GM19025 (cell line): Measurements from ENCODE around the gene CYP4X1.
"Not testable (repeated sequence)": the region's sequence is repeated elsewhere in the genome, so short reads cannot be mapped to it uniquely, and the experiment has no call there.

Experiments
- ATAC-seq: cut with Tn5 transposase; IDR thresholded peaks from one replicate; pipeline ENCODE4 v1.9.1; 2021; ENCODE audit warnings: mild to moderate bottlenecking, low read depth, moderate library complexity; ENCODE audit not compliant: unreplicated experiment

Gene CYP4X1, protein sequence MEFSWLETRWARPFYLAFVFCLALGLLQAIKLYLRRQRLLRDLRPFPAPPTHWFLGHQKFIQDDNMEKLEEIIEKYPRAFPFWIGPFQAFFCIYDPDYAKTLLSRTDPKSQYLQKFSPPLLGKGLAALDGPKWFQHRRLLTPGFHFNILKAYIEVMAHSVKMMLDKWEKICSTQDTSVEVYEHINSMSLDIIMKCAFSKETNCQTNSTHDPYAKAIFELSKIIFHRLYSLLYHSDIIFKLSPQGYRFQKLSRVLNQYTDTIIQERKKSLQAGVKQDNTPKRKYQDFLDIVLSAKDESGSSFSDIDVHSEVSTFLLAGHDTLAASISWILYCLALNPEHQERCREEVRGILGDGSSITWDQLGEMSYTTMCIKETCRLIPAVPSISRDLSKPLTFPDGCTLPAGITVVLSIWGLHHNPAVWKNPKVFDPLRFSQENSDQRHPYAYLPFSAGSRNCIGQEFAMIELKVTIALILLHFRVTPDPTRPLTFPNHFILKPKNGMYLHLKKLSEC

DNA sequence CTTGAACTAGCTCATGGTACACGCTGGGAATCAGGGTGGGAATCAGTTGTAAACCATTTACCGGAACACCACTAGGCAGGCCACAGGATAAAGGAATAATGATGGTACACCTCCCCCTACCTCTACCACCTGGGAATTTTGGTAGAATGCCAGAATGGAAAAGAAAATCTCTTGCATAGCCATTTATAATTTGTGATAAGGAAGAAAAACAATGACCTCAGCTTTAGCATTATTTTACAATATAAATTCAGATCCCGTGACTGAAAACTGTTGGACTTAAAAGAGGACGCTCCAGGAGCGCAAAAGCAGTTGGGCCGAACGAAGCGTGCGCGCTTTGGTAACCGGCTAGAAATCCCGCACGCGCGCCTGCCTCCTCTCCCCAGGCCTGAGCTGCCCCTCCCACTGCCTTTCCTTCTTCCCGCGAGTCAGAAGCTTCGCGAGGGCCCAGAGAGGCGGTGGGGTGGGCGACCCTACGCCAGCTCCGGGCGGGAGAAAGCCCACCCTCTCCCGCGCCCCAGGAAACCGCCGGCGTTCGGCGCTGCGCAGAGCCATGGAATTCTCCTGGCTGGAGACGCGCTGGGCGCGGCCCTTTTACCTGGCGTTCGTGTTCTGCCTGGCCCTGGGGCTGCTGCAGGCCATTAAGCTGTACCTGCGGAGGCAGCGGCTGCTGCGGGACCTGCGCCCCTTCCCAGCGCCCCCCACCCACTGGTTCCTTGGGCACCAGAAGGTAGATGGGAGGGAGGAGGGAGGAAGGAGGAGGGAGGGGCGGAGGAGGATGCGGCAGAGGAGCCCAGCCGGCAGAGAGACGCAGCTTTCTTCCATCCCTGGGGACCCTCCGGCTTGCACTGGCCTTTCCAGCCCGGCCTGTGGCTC lies at the start of gene CYP4X1:
CYP4X1 (plus strand) TSS at position 402 of the 873 bp plus-strand sequence; CDS start at position 551, 149 bp downstream.
- no peak for ATAC-seq

DNA sequence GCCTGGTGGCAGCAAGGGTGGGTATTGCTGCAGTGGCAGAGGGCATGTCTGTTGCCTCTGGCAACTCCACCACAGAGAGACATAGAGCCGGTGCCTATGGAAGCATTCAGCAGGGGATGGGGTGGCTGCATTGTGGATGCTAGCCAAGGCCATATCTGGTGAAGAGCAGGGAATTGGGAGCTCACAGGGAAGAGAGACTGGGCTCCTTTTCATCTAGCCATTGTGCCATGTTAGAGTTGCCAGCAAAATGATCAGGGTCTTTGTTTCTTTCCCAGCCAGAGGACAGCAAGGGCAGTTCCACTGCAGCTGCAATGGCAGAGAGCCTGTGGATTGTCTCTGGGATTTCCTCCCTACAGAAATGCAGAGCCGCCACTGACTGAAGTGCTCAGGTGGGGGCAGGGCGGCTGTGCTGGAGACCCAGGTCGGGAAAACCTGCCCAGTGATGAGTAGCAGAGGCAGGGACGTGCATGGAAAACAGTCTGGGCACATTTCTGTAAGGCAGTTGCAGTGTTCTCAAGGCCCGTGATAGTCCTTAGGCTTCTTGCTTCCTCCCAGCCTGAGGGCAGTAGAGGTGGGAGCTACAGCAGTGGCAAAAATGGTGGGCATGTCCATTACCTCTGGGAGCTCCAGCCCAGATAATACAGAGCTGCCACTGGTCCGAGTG lies 40.2 kb upstream of the CYP4X1 start:
- no peak for ATAC-seq

DNA sequence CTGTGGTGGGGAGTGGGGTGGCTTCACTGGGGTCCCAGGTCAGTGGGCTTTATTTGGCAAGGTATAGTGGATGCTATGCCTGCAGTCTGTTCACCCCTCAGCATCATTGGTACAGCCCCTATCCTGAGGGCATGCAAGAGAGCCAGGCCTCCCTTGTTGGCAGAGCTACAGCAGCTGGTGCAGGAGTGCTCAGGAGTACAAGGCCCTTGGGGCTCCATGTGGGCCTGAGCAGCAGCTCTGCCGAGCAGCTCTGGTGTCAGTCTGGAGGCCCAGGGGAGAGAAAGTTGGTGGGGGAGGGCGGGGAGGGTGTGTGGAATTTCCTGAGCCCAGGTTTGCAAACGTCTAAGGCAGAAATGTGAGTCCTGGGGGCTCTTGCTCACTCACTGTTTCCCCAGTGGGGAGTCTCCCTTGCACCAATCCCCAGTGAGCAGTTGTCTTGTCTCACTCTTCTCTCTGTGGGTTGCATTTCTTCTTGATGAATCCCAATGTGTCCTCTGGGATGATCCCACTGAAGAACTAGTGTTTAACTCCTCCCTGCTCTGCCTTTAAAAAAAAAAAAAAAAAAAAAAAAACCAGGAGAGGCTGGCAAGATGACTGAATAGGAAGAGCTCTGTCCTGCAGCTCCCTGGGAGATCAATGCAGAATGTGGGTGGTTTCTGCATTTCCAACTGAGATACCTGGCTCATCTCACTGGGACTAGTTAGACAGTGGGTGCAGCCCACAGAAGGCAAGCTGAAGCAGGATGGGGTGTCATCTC lies 39.5 kb upstream of the CYP4X1 start:
- ATAC-seq = no peak

DNA sequence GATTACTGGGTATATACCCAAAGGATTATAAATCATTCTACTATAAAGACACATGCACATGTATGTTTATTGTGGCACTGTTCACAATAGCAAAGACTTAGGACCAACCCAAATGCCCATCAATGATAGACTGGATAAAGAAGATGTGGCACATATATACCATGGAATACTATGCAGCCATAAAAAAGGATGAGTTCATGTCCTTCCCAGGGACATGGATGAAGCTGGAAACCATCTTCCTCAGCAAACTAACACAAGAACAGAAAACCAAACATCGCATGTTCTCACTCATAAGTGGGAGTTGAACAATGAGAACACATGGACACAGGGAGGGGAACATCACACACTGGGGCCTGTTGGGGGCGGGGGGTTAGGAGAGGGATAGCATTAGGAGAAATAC lies 32.9 kb upstream of the CYP4X1 start:
- not testable (repeated sequence) for ATAC-seq

DNA sequence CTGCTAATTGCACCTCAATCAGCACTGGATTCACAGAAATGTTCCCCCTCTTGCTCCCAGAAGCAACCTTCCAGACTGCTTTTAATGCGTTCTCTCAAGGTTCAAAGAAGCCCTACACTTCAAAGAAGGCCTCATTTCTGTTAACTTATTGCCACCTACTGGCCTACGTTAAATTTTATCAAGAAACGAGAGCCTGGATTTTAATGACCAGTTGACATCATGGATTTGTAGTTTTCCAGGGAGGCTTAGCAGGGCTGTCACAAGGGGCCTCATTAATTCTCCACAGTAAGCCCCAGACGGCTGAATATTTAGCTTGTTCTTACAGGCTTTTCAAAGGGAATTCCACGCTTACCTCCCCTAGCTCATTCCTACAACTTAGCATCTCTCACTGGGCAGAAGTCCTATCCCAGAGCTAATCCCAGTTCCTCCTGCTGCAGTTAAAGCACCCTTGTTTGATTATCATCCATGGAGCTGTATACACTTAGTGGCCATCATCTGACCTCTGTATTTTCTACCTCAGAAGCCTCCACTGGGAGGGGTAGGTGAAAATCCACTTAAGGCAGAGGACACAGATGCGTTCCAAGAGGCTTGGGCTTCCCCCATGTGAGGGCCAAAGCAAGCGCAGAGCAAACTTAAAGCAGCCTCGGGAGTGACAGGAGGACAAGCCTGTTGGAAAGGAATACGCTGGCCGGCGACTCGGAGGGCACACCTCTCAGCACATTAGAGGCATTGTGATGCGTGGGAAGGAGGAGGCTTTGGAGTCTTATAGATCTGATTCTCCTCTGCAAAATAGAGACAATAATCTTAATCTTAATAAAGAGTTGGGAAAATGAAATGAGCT lies 32.2 kb upstream of the CYP4X1 start:
- ATAC-seq = no peak

DNA sequence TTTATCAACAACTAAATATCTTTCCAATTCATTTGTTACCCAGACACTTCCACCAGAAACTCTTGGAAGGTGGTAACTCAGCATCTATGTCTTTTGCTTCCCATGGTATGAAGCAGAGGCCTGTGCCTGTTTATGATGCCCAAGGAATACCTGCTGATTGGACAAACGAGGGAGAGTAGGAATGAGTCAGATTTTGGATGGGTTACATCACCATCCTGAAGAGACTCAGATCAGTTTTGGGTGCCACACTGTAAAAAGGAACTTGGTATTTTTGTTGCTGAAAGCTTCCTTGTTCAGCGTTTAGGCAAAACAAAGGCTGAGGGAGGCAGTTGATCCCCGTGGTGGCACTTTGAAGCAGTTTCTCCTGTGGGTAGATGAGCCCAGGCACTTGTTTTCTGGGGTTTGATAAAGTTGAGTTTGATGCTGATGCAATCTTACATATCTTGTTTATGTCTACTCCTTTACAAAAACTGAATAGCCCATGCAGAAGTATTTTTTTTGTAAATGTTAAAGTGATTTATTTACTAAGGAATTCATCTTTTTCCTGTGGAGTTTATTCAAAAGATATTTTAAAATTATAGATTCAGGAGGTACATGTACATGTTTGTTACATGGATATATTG lies 26.7 kb upstream of the CYP4X1 start:
- ATAC-seq = no peak

DNA sequence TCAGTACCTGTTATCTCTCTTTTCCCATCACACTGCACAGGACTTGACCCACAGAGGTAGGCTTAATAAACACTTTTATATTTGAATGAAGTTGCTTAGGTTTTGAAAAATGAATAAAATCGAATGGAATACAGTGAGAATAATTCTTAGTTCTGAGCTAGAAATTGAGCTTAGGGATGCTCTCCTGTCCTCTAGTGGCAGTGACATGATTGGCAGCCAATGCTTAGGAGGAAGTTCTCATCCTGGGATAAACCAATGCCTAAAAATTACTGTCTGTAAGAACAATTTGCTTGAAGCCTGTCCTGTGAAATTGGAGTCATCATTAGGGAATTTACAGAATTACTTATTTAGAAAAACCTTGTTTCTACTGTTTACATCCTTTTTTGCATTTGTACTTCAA lies 21.3 kb upstream of the CYP4X1 start:
- no peak for ATAC-seq

DNA sequence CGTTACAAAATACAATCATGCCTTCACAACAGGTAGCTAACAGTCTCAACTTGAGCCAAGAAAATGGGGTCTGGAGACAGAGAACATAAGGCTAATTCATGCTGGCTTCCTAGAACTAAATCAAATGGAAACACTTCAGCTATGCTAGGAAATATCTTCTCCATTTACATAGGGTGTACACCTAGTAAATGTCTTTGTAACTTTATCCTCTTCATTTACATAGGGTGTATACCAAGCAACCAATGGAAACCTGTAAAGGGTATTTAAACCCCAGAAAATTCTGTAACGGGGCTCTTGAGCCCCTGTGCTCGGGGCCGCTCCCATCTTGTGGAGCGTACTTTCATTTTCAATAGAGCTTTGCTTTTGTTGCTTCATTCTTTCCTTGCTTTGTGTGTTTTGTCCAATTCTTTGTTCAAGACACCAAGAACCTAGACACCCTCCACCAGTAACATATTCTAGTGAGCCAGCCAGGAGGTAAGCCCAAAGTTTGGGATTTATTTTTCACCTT lies 19.5 kb upstream of the CYP4X1 start:
- no peak for ATAC-seq

DNA sequence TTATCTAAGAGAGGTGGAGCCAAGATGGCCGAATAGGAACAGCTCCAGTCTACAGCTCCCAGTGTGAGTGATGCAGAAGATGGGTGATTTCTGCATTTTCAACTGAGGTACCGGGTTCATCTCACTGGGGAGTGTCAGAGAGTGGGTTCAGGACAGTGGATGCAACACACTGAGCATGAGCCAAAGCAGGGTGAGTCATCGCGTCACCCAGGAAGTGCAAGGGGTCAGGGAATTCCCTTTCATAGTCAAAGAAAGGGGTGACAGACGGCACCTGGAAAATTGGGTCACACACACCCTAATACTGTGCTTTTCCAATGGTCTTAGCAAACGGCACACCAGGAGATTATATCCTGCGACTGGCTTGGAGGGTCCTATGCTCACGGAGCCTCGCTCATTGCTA lies 17.0 kb upstream of the CYP4X1 start:
- ATAC-seq = not testable (repeated sequence)

DNA sequence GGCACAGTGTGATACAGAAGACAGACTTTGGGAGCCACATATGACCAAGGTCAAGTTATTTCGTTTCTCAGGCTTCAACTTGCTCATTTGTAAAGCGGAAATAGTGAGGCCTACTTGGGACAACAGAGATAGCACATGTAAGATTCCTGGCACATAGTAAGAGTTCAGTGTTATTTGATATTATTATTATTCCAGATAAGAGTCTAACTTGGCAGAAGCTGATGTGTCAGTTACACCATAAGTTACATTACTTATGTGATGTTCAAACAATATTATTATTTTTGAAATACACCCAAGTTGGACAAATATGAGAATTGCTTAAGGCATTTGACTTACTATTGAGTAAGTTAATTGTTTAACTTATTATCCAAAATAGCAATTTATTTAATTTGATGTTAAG lies 10.2 kb upstream of the CYP4X1 start:
- no peak for ATAC-seq

DNA sequence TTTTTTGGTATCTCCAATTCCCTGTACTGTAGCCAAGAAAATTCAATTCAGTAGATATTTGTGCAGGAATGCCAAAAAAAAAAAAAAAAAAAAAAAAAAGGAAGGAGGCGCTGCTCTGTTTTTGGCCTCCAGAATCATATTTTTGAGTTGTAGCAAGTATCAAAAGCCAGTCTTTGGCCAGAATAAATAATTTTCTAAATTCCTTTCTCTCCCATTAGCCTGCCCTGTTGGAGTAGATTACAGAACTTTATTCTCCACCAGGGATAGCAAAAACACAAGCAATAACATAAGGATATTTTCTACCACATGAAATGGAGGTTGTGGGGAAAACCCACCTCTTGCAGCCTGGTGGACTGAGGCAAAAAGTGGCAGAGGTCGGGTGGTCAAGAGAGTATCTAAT lies 2.4 kb upstream of the CYP4X1 start:
- no peak for ATAC-seq

DNA sequence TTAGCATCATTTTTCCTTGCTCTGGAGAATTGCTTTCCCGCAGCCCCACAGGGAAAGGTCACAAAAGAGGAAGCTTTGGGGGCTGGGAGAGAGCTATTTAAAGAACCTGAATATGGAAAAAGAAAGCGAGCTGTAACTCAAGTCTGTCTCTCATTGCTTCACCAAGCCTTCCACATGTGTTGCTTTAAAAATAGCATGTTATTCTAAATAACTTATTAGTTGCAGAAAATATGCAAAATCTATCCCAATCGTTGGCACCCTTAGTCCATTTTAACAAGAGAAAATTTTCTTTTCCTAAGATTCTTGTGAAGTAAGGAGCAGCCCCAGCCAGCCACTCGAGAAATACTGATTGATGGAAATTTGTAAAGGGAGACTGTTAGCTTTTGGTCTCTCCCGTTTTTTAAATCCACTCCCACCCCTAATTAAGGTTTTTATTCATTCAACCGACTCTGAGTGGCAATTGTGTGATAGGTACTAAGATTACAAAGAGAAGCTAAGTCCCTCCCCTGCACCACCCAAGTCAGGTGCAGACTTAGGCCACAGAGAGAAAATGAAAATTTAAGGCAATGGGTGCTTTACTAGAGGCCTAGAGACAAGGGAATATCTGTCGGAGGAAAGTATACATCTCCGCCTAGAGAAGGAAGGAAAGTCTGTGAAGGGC lies 802 bp downstream of the CYP4X1 start:
- ATAC-seq = no peak

DNA sequence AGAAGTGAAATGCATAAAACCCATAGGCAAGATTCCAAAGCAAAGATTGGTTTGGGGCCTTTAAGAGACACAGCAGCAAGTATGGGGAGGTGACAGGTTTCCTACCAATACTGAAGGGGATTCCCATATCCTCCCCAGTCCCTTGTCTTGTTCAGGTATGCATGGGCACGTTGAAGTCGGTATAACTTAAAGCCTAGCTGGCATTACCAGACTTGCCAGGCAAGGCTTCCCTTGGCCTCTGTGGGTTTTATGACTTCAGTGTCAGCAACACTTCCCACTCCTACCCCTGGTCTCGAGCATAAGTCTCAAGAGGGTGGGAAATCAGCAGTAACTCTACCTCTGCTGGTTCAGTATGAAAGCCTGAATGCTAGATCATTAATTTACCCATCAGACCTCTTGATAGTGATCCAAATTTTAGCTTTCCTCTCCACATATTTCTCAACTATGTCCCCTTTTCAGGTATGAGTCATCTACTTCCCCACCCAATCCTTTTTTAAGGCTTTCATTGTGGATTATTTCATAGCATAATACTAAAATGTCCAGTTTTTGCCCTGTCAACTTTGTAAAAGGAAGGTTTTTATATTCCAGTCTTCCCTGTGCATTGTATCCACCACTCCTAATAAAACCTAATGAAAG lies 6.8 kb downstream of the CYP4X1 start:
- no peak for ATAC-seq

DNA sequence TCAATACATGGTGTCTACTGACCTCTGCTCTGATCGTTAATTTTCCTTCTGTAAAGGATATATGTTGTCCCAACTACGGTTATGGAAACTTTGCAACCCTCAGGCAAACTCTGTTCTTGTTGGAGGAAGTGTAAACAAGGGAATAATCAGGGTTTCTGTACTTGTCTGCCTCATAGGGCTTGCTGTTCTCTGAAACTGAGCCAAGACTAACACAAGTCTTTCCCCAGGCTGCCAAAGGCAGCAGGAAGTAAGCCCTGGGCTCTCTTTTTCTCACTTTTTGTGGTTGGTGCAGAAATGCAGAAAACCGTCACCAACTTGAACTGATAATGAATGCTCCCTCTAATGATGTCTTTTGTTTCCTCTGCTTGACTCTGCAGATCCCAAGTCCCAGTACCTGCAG lies 7.6 kb downstream of the CYP4X1 start:
- ATAC-seq = no peak

DNA sequence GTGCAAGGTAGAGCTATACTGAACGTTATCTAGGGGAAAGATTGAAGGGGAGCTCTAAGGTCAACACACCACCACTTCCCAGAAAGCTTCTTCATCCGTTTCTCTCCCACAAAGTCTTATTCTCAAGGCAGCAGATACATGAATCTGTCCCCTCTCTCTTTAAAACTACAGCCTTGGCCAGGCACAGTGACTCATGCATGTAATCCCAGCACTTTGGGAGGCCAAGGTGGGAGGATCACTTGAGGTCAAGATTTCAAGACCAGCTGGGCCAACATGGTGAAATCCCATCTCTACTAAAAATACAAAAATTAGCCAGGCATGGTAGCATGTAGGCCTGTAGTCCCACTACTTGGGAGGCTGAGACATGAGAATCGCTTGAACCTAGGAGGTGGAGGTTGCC lies 8.1 kb downstream of the CYP4X1 start:
- ATAC-seq = no peak

DNA sequence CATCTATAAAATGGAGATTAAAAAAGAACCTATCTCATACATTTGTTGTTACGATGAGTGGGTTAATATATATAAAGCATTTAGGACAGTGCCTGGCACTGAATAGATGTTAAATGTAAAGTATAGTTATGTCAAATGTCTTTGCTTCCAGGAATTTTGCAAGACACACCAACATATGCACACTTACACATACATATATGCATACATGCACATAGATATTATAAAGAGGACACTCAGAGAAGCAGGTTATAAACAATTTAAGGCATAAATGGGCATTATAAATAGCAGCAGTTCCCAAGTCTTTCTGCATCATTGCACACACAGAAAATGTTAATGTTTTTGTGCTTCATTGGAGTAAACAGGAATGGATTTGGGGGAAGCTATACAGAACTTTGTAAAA lies 13.3 kb downstream of the CYP4X1 start:
- no peak for ATAC-seq

DNA sequence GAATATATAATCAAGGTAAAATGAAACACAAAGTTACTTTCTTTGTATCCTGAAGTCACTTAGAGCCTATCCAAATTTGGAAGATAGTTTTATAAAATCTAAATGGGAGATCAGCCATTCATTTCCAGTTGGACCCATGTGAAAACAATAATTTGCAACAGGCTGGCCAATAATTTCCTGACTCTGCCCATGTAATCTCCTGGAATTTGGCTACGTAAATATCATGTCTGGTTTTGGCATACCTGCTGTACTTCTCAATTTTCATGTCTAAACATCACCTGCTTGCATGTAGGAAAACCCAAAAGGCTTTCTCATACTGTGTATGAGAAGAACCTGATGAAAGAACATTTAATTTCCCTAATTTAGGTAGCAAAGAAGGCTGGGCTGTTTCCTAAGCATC lies 35.9 kb downstream of the CYP4X1 start:
- no peak for ATAC-seq
